Type B pancreatic cell (in vitro differentiated cells): ENCODE data around the gene FAM222B. TPM values are rescaled to one million over a fixed set of nuclear protein-coding genes. Genes with fewer than 3 reads are reported as not detected.

Experiments
- DNase-seq: peaks from one replicate; pipeline ENCODE4 v3.0.0; 2021; ENCODE audit warnings: mixed read lengths; ENCODE audit not compliant: unreplicated experiment; ENCODE audit errors: extremely low spot score
- H3K27ac Mint-ChIP-seq: 2 replicates; pipeline ENCODE4 v1.8.0; 2021; ENCODE audit warnings: mild to moderate bottlenecking, mixed read lengths
- H3K27me3 Mint-ChIP-seq: 2 replicates; pipeline ENCODE4 v1.8.0; 2021; ENCODE audit warnings: mixed read lengths
- H3K36me3 Mint-ChIP-seq: 2 replicates; pipeline ENCODE4 v1.8.0; 2021; ENCODE audit warnings: mixed read lengths
- H3K4me1 Mint-ChIP-seq: one replicate; pipeline ENCODE4 v1.8.0; 2021; ENCODE audit warnings: mixed read lengths; ENCODE audit not compliant: unreplicated experiment
- H3K4me3 Mint-ChIP-seq: 2 replicates; pipeline ENCODE4 v1.8.0; 2021; ENCODE audit warnings: mild to moderate bottlenecking, mixed read lengths
- H3K9me3 Mint-ChIP-seq: 2 replicates; pipeline ENCODE4 v1.8.0; 2021; ENCODE audit warnings: mixed read lengths
- total RNA-seq: library from RNA; stranded (reverse); gene quantifications from 2 replicates; pipeline ENCODE4 v1.2.1, GENCODE V29; 2021; ENCODE audit warnings: low replicate concordance
- TF ChIP-seq, protein P1 (sequence below): fragments of 200-600 bp; sonication (generic); conservative IDR thresholded peaks from 2 replicates; pipeline ENCODE4 v1.5.0; 2021; ENCODE audit warnings: antibody characterized with exemption, mild to moderate bottlenecking

FAM222B gene
- total RNA-seq, 1 donor from 2014 or later: 28.7 TPM

DNA sequence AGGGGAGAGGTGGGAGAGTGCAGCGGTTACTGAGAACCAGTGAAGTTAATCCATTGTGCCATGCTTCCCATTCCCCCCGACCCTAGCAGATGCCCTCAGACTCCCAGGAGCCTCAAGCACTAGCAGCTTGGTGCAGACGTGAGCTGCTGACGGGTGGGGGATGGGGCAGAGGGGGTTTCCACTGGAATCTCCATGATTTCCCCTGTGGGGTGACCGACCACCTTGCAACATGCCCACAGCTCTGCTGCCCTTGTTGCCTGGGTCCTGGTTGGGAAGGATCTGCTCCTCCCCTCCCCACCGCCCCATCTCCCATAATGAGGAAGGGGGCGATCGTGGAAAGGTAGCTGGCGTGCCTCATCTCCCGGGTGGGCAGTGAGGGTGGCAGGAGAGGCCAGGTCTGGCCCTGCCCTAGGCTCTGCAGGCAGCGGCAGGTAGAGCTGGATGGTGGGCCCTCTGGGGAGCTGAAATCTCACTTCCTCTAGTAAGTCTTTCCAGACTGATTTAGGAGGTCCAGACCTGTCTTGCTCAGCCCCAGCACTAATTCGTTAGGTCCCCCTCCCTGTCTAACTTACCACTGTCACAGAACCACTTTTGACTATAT lies 45.4 kb upstream of the FAM222B start:
- no peaks in the 10 kb centered on the region for H3K9me3 Mint-ChIP-seq
- H3K27ac Mint-ChIP-seq: no peak overlapping the region
- H3K27me3 Mint-ChIP-seq: no peaks in the 10 kb centered on the region
- no peak for DNase-seq
- H3K4me1 Mint-ChIP-seq: peaks cover 10% of the 10 kb centered on the region
- TF ChIP-seq, protein P1, sequence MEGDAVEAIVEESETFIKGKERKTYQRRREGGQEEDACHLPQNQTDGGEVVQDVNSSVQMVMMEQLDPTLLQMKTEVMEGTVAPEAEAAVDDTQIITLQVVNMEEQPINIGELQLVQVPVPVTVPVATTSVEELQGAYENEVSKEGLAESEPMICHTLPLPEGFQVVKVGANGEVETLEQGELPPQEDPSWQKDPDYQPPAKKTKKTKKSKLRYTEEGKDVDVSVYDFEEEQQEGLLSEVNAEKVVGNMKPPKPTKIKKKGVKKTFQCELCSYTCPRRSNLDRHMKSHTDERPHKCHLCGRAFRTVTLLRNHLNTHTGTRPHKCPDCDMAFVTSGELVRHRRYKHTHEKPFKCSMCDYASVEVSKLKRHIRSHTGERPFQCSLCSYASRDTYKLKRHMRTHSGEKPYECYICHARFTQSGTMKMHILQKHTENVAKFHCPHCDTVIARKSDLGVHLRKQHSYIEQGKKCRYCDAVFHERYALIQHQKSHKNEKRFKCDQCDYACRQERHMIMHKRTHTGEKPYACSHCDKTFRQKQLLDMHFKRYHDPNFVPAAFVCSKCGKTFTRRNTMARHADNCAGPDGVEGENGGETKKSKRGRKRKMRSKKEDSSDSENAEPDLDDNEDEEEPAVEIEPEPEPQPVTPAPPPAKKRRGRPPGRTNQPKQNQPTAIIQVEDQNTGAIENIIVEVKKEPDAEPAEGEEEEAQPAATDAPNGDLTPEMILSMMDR: no peak
- peaks cover 3% of the 10 kb centered on the region for H3K36me3 Mint-ChIP-seq
- H3K4me3 Mint-ChIP-seq: no peak overlapping the region

DNA sequence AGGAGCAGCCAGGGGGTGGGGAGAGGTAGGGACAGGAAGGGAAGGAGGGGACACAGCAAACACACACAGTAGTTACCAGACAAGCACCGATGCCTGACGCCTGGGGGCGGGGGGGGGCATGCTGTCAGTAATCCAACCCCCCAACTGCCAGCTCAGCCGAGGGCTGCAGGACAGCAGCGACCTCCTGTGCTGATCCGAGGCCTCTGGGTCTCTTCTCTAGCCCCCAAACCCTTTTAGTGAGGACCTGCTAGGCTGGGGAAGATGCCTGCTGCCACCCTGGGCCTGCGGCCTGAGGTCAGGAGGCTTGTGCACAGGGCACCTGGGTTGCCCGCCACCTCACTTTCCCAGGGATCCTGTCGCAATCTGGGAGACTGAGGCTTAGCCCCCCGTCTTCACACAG lies 43.4 kb upstream of the FAM222B start:
- H3K27ac Mint-ChIP-seq: no peak overlapping the region
- H3K36me3 Mint-ChIP-seq: peaks cover 3% of the 10 kb centered on the region
- no peak overlapping the region for H3K4me3 Mint-ChIP-seq
- H3K27me3 Mint-ChIP-seq: no peaks in the 10 kb centered on the region
- no peak for DNase-seq
- H3K9me3 Mint-ChIP-seq: no peaks in the 10 kb centered on the region
- TF ChIP-seq, protein P1: no peak
- peaks cover under 1% of the 10 kb centered on the region for H3K4me1 Mint-ChIP-seq

DNA sequence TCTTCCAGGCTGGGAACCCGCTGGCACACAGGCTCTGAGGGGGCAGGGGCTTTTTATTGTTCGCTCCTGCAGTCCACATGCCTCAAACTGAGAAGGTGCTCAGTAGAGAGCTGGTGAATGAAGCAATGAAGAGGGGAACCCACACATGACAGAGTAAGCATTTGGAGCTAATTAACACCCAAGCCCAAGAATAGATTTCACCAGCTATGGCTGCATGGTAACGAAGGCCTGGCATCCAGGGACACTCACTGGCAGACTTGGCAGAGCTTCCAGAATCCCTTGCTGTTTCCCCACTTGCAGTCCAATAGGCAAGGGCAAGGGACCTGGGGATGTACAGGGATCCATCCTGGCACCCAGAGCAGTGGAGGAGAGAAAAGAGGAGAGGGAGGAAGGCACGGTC lies 42.8 kb upstream of the FAM222B start:
- no peak overlapping the region for H3K27ac Mint-ChIP-seq
- H3K27me3 Mint-ChIP-seq: no peaks in the 10 kb centered on the region
- TF ChIP-seq, protein P1: no peak
- DNase-seq: no peak
- H3K36me3 Mint-ChIP-seq: peaks cover 3% of the 10 kb centered on the region
- H3K4me3 Mint-ChIP-seq: no peak overlapping the region
- no peaks in the 10 kb centered on the region for H3K4me1 Mint-ChIP-seq
- H3K9me3 Mint-ChIP-seq: no peaks in the 10 kb centered on the region

DNA sequence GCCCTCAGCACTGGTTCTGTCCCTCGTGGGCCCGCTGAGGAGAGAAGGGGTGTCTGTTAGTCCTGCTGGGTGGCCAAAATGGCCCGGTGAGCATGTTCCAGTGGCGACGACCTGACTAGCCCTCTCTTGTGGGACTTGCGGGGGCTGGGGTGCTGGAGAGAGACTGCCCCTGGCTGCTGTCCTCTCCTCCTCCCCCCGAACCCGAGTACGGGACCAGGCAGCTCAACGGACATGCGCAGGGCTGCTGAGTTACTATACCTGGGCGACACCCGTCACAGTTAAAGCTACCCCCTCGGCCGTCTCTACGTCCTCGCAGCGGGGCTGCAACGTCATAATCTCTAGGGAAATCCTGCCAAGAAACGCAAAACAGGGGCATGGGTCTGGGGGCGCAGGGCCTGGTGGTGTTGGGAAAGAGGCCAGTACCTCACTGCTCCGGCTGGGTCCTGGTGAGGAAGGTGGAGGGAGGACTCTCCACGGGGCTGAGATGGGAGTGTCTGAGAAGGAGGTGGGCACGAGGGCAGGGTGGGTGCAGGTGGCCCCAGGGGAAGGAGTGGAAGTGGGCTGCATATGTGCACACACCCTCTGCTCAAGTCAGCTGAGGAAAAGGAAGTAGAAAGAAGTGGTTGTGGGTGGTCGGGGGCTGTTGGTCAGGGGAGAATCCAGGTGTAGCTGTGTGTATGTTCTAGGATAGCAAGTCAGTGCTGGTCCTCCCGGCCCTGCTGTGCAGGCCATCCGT lies 41.5 kb upstream of the FAM222B start:
- no peaks in the 10 kb centered on the region for H3K4me1 Mint-ChIP-seq
- H3K27ac Mint-ChIP-seq: peak overlapping the region; percentile 56
- DNase-seq: no peak

DNA sequence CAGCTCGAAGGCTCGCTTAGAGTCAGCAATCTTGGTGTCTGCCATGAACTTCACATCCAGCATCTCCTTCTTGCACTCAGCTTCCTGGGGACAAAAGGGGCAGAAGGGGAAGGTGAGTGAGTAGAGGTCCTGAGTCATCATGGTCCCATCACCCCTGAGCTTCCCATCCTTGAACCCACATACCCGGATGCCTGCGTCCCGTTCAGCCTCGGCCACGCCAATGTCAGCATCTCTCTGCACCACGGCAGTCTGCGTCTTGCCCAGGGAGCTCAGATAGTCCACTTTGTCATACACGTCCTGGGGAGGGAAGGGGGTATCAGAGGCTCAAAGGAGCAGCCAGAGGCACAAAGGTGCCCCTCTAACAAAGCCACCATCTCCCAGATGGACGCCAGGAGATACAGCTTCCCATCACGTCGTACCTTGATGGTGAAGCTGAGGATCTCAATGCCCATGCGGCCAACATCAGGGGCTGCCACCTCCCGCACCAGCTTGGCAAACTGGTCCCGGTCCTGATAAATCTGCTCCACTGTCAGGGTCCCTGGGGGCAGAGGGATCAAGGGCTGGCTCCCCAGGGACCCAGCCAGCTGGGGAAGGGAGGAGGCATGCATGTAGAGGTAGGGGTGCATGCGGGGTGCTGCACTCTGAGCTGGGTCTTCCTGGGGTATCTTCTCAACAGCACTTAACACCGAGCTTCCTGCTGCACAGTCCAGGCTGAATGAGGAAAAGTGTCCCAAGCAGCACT lies 39.7 kb upstream of the FAM222B start:
- Mint-ChIP-seq H3K27ac (no peak overlapping the region), H3K4me3 (no peak overlapping the region)

More for the DNA sequence above, 41.5 kb upstream of the FAM222B start:
- TF ChIP-seq, protein P1: no peak
- Mint-ChIP-seq H3K27me3 (no peaks in the 10 kb centered on the region), H3K36me3 (peaks cover under 1% of the 10 kb centered on the region), H3K9me3 (no peaks in the 10 kb centered on the region), H3K4me3 (no peak overlapping the region)

More for the DNA sequence above, 39.7 kb upstream of the FAM222B start:
- TF ChIP-seq, protein P1: no peak
- no peak for DNase-seq
- Mint-ChIP-seq H3K36me3 (peaks cover 9% of the 10 kb centered on the region), H3K9me3 (no peaks in the 10 kb centered on the region), H3K27me3 (no peaks in the 10 kb centered on the region), H3K4me1 (no peaks in the 10 kb centered on the region)
